ENCODE data around the gene TRIO. TPM values are rescaled to one million over a fixed set of nuclear protein-coding genes. Genes with fewer than 3 reads are reported as not detected.

TRIO gene
- total and polyA plus RNA-seq, 2 of the 8 experiments (the other 6 are each of a cell fraction or from before 2014, with no cell fraction given): 35.1 to 69.1 TPM

GRCh38 chr5:14134771-14135170, 8.4 kb upstream of the TRIO start (continued):
- no peak for TF ChIP-seq CHD7 (IDR thresholded peaks at IDR 0.05; ENCODE audit: insufficient replicate concordance, low read length)
- no peak for TF ChIP-seq RFX5 (IDR thresholded peaks at IDR 0.05; ENCODE audit: borderline replicate concordance, low read depth, low read length)
- TF ChIP-seq JUND (IDR thresholded peaks at IDR 0.05; ENCODE audit: low read length): no peak
- no peak for TF ChIP-seq ATF3 (IDR thresholded peaks at IDR 0.05; ENCODE audit: insufficient read depth, low read depth, low read length)
- no peak for TF ChIP-seq JUN (IDR thresholded peaks at IDR 0.05; ENCODE audit: low read depth, low read length)
- no peak for TF ChIP-seq SAP30 (IDR thresholded peaks at IDR 0.05; ENCODE audit: insufficient read depth, insufficient replicate concordance, low read length)
